22Rv1 (cell line): Measurements from ENCODE around the gene STK25.

ENCODE experiments used
- ZFX ChIP-seq: fragments of 450-650 bp; IDR thresholded peaks from 2 replicates; pipeline ENCODE4 v1.6.1; 2017; ENCODE audit warnings: antibody characterized with exemption, borderline replicate concordance
- TF ChIP-seq, protein P1 (sequence below): fragments of 450-650 bp; IDR thresholded peaks from 2 replicates; pipeline ENCODE4 v1.5.1; 2017; ENCODE audit warnings: mild to moderate bottlenecking

DNA sequence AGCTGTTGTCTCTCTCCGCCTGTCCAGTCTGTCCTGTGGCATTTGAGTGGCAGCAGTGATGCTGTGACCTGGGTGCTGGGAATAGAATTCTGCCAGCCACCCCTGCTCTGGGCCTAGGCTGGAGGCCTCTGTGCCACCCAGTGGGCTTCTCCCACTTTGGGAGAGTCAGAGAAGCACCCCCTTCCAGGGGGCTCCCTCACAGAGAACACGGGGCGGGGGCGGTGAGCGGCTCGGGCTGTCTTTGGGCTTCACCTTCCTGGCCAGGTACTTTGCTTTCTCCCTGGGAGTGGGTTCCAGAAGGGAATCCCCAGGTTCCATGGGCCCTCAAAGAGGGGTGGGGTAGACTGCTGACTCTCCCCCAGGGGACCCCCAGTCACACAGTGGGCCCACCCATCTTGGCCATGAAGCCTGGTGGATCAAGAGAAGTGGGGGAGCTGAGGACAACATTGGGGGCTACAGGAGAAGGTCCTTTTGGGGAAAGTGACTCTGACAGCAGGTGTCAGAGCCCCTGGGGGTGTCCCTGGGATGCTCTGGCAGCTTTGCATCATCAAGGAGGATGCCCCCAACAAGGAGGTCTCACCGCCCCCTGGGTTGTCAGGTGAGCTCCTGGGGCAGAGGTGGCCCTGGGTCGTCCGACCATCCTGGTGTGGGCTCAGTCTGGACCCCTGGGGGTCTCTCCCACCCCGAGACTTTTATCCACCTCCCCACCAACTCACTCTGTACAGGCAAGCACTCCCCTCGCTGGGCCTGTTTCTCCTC lies 31.4 kb upstream of the STK25 start:
- TF ChIP-seq, protein P1, sequence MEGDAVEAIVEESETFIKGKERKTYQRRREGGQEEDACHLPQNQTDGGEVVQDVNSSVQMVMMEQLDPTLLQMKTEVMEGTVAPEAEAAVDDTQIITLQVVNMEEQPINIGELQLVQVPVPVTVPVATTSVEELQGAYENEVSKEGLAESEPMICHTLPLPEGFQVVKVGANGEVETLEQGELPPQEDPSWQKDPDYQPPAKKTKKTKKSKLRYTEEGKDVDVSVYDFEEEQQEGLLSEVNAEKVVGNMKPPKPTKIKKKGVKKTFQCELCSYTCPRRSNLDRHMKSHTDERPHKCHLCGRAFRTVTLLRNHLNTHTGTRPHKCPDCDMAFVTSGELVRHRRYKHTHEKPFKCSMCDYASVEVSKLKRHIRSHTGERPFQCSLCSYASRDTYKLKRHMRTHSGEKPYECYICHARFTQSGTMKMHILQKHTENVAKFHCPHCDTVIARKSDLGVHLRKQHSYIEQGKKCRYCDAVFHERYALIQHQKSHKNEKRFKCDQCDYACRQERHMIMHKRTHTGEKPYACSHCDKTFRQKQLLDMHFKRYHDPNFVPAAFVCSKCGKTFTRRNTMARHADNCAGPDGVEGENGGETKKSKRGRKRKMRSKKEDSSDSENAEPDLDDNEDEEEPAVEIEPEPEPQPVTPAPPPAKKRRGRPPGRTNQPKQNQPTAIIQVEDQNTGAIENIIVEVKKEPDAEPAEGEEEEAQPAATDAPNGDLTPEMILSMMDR: no peak
- TF ChIP-seq ZFX: no peak
